ENCODE measurements around the gene ZNF213.
A peak's percentile ranks its signal among the peaks of the same experiment; 100 is the strongest.

ZNF213 gene

DNA sequence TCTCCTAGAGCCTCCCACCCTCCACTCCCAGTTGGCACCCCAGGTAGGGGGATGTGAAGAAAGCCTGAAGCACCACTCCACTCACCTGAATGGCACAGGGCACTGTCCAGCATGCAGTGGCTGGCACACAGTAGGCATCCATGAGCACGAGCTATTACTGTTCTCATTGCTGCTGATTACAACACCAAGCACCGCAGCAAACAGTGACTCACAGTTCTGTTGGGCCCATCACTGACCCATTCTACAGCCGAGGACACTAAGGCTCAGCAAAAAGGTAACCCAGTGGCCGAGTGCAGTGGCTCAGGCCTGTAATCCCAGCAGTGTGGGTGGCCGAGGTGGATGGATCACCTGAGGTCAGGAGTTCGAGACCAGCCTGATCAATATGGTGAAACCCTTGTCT, 38.5 kb upstream of the ZNF213 start:
- TF ChIP-seq, protein P1, sequence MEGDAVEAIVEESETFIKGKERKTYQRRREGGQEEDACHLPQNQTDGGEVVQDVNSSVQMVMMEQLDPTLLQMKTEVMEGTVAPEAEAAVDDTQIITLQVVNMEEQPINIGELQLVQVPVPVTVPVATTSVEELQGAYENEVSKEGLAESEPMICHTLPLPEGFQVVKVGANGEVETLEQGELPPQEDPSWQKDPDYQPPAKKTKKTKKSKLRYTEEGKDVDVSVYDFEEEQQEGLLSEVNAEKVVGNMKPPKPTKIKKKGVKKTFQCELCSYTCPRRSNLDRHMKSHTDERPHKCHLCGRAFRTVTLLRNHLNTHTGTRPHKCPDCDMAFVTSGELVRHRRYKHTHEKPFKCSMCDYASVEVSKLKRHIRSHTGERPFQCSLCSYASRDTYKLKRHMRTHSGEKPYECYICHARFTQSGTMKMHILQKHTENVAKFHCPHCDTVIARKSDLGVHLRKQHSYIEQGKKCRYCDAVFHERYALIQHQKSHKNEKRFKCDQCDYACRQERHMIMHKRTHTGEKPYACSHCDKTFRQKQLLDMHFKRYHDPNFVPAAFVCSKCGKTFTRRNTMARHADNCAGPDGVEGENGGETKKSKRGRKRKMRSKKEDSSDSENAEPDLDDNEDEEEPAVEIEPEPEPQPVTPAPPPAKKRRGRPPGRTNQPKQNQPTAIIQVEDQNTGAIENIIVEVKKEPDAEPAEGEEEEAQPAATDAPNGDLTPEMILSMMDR (IDR thresholded peaks at IDR 0.05; ENCODE audit: insufficient read depth, missing control alignments): no peak
- no peak for DNase-seq (ENCODE audit: insufficient read length, low spot score)
- FAIRE-seq: no peak

DNA sequence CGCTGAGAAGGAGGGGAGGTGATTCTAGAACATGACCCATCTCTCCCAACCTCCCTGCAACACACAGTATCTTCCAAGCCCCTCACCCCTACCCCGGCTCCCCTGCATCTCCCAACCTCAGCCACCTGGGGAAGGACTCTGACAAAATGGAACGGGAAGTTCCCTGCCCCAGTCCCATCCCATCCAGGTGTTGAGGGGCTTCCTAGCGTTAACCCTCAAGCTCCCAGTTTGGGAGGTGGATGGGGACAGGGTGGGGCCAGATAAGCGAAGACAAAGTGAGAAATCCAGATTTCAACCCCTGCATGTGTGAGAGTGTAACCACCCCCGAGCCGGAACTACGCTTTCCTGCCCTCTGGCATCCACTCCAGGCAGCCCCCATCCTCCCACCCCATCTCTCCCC, 37.6 kb upstream of the ZNF213 start:
- FAIRE-seq (no peak), DNase-seq (ENCODE audit: insufficient read length, low spot score) (no peak)
- TF ChIP-seq, protein P1 (IDR thresholded peaks at IDR 0.05; ENCODE audit: insufficient read depth, missing control alignments): no peak

DNA sequence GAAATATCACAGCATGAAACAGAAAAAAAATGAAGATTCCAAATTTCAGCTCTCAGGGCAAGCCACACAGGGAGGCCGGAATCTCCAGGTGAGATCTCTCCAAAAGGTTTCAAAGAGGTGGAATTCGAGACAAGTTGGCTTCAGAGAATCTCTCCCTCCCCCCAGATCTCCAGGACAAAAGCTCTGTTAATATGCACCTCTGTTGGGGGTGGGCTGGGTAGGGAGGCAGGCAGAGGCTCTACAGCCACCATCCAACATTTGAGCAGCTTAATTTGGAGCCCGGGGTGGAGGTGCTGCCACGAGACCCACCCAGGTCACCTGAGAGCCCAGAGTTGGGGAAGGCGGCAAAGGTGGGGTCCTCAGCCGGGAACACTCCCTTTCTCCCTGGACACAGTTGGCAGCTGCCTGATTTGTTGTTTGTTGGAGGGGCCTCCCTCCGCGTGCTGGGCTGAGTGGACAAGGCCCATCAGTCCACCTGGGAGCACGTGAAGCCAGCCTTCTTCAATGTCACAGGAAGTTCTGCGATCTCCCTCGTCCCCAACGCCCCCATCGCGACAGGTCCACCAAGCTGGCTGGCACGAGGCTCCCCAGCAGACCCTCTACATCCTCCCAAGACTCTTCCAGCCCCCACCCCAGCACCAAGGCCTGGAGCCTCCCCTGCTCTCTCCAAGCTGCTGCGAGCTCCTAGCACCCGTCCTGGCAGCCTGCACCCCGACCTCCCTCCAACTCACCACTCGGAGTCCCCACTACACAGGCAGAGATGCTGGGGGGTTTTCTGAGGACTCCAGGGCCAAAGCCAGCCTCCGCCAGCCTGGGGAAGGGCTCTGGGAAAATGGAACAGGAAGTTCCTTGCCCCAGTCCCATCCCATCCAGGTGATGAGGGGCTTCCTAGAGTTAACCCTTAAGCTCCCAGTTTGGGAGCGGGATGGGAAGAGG, 36.1 kb upstream of the ZNF213 start, which contains the start of gene ZSCAN10:
TSS of gene ZSCAN10 (minus strand) at position 836 of the 936 bp plus-strand sequence. CDS start 6,357 bp downstream, outside the sequence.
- peak; percentile 5 for DNase-seq (ENCODE audit: insufficient read length, low spot score)
- TF ChIP-seq, protein P1 (IDR thresholded peaks at IDR 0.05; ENCODE audit: insufficient read depth, missing control alignments): no peak
- FAIRE-seq: no peak

DNA sequence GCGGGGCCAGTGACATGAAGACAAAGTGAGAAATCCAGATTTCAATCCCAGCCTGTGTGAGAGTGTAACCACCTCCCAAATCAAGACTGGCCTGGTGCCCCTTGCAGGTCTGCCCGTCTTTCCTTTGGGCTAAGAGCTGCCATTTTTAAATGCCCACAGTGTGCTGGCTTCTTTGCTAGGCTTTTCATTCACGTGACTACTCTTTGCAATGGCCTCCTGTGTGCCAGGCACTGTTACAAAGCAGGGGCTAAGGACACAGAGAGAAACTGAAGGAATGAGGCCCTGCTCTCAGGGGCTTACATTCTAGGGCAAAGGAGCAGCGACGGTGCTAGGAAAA, 35.5 kb upstream of the ZNF213 start:
- TF ChIP-seq, protein P1 (IDR thresholded peaks at IDR 0.05; ENCODE audit: insufficient read depth, missing control alignments): no peak
- FAIRE-seq (no peak), DNase-seq (ENCODE audit: insufficient read length, low spot score) (no peak)

DNA sequence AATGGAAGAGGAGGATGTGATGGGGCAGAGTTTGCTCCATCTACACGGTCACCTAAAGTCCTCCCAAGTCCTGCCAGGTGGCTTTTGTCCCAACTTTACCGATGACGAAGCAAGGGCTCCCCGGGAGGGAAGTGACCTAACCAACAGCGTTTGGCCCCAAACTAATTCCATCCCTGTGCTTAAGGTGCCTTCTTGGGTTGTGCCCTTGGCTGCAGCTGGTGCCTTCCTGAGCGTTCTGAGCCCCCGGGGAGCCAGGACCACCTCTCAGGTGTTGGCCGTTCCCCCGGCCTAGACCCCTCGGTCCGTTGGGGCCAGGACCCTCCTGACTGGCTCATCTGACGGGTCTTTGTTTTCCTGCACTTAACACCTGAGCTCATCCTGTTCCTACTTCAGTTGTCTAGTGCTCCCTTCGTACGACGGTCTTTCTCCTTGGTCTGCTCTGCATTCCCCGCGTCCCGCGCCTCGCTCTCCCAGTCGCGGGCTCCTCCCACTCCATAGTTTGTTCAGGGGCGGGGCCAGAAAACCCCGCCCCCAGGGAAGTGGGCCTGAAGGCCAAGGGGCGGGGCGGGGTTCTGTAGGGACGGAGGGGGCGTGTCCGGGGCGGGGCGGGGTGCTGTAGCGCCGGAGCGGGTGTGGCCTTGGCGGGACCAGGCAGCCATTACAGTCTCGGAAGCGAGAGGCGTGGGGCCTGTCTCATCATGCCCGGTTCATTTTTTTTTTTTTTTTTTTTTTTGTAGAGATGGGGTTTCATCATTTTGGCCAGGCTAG, 34.9 kb upstream of the ZNF213 start:
- DNase-seq (ENCODE audit: insufficient read length, low spot score): peak; percentile 93
- TF ChIP-seq, protein P1 (IDR thresholded peaks at IDR 0.05; ENCODE audit: insufficient read depth, missing control alignments): no peak
- FAIRE-seq: no peak

DNA sequence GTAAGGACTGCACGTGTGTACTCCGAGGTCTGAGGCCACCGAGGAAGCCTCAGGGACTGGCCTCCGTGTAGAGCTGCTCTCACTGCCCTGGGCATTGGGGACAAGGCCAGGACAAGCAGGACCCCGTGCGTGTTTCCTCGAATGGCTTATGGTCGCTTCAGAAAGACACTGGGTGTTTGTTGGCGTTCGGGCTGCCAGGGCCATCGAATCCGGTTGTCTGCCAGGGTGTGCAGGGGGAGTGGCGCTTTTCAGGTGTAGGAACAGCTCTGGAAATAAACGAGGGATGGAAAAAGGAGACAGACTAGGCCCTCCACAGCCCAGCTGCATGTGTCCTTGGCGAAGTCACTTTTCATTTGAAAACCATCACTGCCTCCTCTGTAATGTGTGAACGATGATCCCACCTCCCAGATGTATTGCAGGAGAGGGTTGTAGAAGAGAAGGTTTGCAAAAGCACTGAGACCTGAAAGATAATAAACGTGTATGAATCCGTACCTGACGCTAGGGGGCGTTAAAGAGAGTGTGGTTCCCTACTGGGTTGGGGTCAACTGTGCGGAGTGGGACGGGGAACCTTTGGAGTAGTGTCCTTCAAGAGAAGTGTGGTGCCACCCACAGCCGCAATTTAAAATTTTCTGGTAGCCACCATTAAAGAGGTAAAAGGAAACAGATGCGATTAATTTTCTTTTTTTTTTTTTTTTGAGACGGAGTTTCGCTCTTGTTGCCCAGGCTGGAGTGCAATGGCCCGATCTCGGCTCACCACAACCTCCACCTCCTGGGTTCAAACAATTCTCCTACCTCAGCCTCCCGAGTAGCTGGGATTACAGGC, 33.6 kb upstream of the ZNF213 start:
- peak; percentile 51 for DNase-seq (ENCODE audit: insufficient read length, low spot score)
- TF ChIP-seq, protein P1 (IDR thresholded peaks at IDR 0.05; ENCODE audit: insufficient read depth, missing control alignments): peak; percentile 52
- FAIRE-seq: no peak
